Activated CD4-positive, alpha-beta T cell treated with anti-CD3 and anti-CD28 coated beads, Interleukin-2, Interleukin-6, amounts not matched to agents 100 ng/mL and 50 ng/mL, durations not matched to agents 16 hours and 8 hours (primary cell): ENCODE measurements around the gene RFX5.
"Not testable (repeated sequence)": the region's sequence is repeated elsewhere in the genome, so short reads cannot be mapped to it uniquely, and the experiment has no call there.

Source experiments
- DNase-seq: peaks from one replicate; pipeline ENCODE4 v3.0.0-alpha.2; 2020

Gene RFX5

GRCh38 chr1:151346769-151347522 is at the start of gene RFX5:
TSS of gene RFX5 (minus strand) at chr1:151347252. CDS start at chr1:151346320, 932 bp downstream.
- DNase-seq: peak; percentile 99

GRCh38 chr1:151396265-151396664 is 49.2 kb upstream of the RFX5 start:
- not testable (repeated sequence) for DNase-seq

GRCh38 chr1:151393583-151393982 is 46.5 kb upstream of the RFX5 start:
- DNase-seq: no peak

- DNase-seq: no peak
Observed at GRCh38 chr1:151391079-151391563, 44.1 kb upstream of the RFX5 start.

DNA sequence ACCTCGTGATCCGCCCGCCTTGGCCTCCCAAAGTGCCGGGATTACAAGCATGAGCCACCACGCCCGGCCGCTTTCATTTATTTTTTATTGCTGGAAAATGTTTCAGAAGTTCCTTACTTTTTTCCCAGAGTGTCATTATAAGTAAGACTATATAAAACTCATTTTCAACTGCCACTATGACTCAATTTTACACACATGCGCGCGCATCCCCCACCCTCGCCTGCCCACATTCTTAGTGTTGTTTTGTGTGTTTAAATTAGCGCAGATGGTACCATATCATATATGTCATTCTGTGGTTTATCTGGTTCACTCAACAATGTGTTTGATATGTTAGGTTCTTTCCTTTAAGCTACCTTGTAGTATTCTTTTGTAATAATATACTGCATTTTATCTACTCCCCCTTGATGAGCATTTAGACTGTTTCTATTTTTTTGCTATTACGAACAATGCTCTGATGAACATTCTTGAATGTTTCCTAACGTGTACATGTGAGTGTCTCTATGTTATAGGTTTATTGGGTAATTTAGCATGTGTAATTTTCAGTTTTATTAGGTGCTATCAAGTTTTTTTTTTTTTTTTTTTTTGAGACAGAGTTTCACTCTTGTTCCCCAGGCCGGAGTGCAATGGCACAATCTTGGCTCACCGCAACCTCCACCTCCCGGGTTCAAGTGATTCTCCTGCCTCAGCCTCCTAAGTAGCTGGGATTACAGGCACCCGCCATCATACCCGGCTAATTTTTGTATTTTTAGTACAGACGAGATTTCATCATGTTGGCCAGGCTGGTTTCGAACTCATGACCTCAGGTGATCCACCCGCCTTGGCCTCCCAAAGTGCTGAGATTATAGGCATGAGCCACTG is 43.4 kb upstream of the RFX5 start:
- DNase-seq: not testable (repeated sequence)

DNA sequence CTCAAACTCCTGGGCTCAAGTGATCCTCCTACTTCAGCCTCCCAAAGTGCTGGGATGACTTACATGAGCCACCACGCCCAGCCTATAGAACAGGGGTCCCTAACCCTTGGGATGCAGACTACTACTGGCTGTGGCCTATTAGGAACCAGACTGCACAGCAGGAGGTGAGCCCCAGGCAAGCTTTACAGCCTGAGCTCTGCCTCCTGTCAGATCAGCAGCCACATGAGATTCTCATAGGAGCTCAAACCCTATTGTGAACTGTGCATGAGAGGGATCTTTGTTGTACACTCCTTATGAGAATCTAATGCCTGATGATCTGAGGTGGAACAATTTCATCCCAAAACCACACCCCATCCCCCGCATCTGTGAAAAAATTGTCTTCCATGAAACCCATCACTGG is 39.0 kb upstream of the RFX5 start:
- no peak for DNase-seq

DNA sequence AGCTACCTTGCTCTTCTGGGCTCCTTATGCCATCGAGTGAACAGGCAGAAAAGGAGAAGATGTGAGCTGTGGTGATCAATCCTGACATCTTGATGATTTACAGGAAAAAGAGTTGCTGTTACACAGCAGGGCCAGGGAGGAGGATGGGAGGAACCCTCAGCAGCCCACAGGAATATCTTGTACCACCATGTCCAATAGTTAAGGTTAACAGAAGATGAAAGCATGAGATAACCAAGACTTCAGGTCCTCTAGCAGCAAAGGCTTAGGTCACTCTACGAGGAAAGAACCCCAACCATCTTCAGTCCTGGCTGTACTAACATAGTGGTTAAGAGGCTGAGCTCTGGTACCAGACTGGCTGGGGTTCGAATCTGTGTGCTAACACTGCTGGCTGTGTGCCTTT is 37.5 kb upstream of the RFX5 start:
- no peak for DNase-seq

DNA sequence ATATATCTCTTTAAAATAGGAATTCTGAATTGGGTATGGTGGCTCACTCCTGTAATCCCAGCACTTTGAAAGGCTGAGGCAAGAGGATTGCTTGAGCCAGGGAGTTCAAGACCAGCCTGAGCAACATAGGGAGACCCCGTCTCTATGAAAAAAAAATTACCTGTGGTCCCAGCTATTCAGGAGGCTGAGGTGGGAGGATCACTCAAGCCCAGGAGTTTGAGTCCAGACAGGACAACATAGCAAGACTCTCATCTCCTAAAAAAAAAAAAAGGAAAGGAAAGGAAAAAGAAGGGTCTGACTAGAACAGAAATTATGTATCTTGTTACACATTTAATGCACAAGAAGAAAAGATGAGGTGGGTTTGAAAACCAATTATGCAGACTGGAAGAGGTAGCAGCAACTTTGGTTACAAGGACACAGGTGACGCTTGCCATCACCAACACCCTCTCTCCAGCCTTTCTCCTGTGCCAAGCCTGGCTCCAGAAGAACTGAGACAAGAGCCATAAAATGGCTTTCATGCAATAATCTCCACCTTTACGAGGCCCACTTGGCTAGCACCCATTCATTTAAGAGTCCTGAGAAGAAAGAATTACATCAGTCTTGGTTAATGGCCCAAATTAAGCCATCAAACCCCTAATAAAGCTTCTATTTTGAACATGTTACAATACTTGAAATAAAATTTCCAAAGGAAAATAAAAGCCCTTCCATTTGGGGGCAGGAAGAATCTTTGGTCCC is 30.3 kb upstream of the RFX5 start:
- no peak for DNase-seq

DNA sequence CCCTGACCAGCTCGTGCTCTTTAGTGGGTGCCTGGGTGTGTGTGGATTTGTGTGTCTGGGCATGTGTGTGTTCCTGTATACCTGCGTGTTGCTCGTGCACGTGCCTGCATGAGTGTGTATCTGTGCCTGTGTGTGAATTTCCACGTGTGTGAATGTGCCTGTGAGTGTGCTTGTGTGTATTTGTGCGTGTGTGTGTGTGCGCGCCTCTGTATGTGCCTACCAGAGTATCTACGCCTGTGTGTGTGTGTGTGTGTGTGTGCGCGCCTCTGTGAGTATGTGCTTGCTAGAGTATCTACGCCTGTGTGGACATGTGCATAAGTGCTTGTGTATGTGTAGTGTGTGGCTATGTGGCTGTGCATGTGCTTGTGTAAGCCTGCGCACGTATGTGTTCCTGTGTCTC is 26.1 kb upstream of the RFX5 start:
- DNase-seq: no peak

- no peak for DNase-seq
Observed at GRCh38 chr1:151372058-151372934, 25.2 kb upstream of the RFX5 start, which contains the start of gene SELENBP1. TSS of gene SELENBP1 (minus strand) at chr1:151372705. CDS start at chr1:151372641, 64 bp downstream.

DNA sequence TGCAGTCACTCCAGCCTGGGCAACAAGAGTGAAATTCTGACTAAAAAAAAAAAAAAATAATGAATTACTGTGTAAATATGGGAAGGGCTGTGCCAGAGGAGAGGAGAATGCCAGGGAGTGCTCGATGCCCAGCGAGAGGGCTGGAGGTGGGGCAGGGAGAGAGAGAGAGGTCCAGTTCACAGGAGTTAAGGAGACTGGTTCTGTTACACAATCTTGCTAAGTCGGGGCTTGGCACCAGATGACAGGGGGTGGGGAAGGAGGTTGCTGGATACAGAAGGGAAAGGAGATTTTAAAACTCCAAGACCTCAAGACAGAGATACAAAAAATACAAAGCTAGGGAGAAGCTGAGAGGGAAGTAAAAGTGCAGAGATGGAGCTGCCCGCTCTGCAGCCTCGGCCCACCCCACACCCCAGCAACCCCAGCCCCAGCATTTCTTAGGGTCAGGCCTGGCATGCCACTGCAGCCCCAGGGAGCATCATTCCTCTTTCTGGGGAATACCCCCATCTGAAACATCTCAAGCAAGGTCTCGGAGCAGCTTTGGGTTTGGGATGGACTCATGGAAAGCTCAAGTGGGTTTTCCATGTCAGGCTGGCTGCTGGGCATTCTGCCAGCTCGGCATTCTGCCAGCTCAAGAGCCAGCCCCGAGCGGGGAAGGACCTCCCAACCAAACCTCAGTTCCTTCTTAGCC is 24.5 kb upstream of the RFX5 start:
- DNase-seq: no peak

DNA sequence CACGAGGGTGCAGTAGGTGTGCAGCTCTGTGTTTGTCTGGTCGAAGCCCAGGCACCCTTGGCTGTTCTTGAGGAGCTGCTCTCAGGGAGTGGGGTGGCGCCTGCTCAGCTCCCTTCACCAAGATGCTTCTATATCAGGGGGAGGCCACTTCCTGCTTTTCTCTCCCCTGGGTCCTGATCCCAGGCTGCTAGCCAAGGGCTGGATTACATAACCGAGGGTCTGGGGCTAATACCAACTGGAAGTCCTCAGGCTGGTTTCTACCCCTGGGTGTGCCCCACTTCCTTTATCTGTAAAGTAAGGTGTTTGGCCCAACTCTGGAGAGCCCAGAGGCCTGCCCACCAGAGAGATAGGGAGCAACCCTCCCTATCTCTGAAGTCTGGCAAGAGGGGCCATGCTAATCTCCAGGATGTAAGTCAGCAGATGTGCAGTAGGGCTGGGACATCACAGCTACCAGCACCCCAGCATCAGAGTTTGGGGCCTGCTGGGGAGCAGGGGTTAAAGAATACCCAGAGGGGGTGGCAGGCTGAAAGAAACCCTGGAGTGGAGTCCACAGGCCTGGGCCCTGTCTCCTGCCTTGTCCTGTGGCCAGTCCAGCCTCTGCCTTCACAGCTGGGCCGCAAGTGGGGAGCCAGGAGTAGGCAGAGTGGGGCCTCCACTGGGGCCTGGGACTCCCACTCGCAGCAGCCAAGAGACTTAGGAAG is 23.3 kb upstream of the RFX5 start:
- no peak for DNase-seq

GRCh38 chr1:151369621-151370048 is 22.6 kb upstream of the RFX5 start:
- DNase-seq: no peak

GRCh38 chr1:151369302-151369610 is 22.2 kb upstream of the RFX5 start:
- DNase-seq: no peak

GRCh38 chr1:151368393-151369301 is 21.6 kb upstream of the RFX5 start:
- no peak for DNase-seq

GRCh38 chr1:151367658-151368392 is 20.8 kb upstream of the RFX5 start:
- DNase-seq: no peak

DNA sequence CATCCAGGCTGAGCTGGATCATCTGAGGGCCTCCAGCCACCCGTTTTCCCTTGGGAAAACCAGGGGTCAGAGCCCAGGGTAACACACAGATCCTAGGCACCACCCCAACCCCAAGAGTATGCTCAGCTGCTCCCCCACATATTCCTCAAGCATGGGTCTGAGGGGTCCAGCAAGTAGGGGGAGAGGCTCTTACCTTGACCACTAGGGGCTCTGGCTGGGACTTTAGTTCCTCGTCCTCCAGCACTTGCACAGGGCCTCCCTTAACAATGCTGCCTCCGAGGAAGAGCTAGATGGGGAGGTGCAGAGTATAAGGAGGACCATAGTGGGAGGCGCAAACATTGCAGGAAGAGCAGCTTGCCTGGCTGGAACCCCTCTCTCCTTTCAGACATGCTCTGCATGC is 17.9 kb upstream of the RFX5 start:
- no peak for DNase-seq

- no peak for DNase-seq
Observed at GRCh38 chr1:151362308-151363155, 15.5 kb upstream of the RFX5 start.
